SK-N-SH treated with all-trans-retinoic acid at 6 μM for 48 hours (cell line): ENCODE data around the gene MEIOSIN.
"Not testable (repeated sequence)": the region's sequence is repeated elsewhere in the genome, so short reads cannot be mapped to it uniquely, and the experiment has no call there.

Experiments used
- ATAC-seq: fragments of 200-7000 bp; cut with Tn5 transposase; 3 replicates; pipeline ENCODE4 v1.9.1; 2020; ENCODE audit warnings: mild to moderate bottlenecking, moderate library complexity
- ARNTL ChIP-seq: fragments of 450-650 bp; formaldehyde crosslinking; IDR thresholded peaks from 2 replicates; pipeline ENCODE4 v1.5.0; 2020; ENCODE audit warnings: low read depth, mild to moderate bottlenecking, moderate library complexity, borderline replicate concordance
- BACH2 ChIP-seq: fragments of 250-450 bp; sonication (Bioruptor Pico); IDR thresholded peaks from 2 replicates; pipeline ENCODE4 v1.9.0; 2021; ENCODE audit warnings: mild to moderate bottlenecking, borderline replicate concordance
- CSDC2 ChIP-seq: fragments of 250-450 bp; sonication (Bioruptor Pico); IDR thresholded peaks from 2 replicates; pipeline ENCODE4 v1.5.0; 2020; ENCODE audit warnings: mild to moderate bottlenecking, moderate library complexity
- ESRRG ChIP-seq: fragments of 250-450 bp; sonication (Bioruptor Pico); IDR thresholded peaks from 2 replicates; pipeline ENCODE4 v1.6.1; 2021; ENCODE audit warnings: mild to moderate bottlenecking
- ISL1 ChIP-seq: fragments of 250-450 bp; sonication (Bioruptor Pico); IDR thresholded peaks from 2 replicates; pipeline ENCODE4 v2.1.2; 2022; ENCODE audit warnings: mild to moderate bottlenecking, moderate library complexity
- OSR1 ChIP-seq: fragments of 250-450 bp; sonication (Bioruptor Pico); IDR thresholded peaks from 2 replicates; pipeline ENCODE4 v1.8.0; 2022; ENCODE audit warnings: moderate library complexity, mild to moderate bottlenecking, inconsistent platforms
- PPARA ChIP-seq: fragments of 250-450 bp; sonication (Bioruptor Pico); IDR thresholded peaks from 2 replicates; pipeline ENCODE4 v1.5.0; 2020; ENCODE audit warnings: mild to moderate bottlenecking, borderline replicate concordance
- SNAI2 ChIP-seq: fragments of 250-450 bp; sonication (Bioruptor Pico); IDR thresholded peaks from 2 replicates; pipeline ENCODE4 v1.5.0; 2020; ENCODE audit warnings: mild to moderate bottlenecking, moderate library complexity
- TCF4 ChIP-seq: fragments of 250-450 bp; sonication (Bioruptor Pico); IDR thresholded peaks from 2 replicates; pipeline ENCODE4 v1.8.0; 2021; ENCODE audit warnings: mild to moderate bottlenecking, moderate library complexity, borderline replicate concordance
- TOX ChIP-seq: fragments of 250-450 bp; sonication (Bioruptor Pico); IDR thresholded peaks from 2 replicates; pipeline ENCODE4 v1.8.0; 2021; ENCODE audit warnings: mild to moderate bottlenecking, moderate library complexity, borderline replicate concordance
- ZC3H10 ChIP-seq: fragments of 250-450 bp; sonication (Bioruptor Pico); IDR thresholded peaks from 2 replicates; pipeline ENCODE4 v1.5.1; 2021; ENCODE audit warnings: mild to moderate bottlenecking, moderate library complexity
- ZFP3 ChIP-seq: fragments of 250-450 bp; sonication (Bioruptor Pico); IDR thresholded peaks from 2 replicates; pipeline ENCODE4 v1.5.0; 2020; ENCODE audit warnings: mild to moderate bottlenecking, moderate library complexity
- ZFP30 ChIP-seq: fragments of 450-650 bp; formaldehyde crosslinking; IDR thresholded peaks from 2 replicates; pipeline ENCODE4 v1.5.0; 2022; ENCODE audit warnings: mild to moderate bottlenecking, moderate library complexity
- ZNF565 ChIP-seq: fragments of 450-650 bp; formaldehyde crosslinking; conservative IDR thresholded peaks from 2 replicates; pipeline ENCODE4 v1.5.0; 2020; ENCODE audit warnings: low read depth, mild to moderate bottlenecking, moderate library complexity
- ZNF70 ChIP-seq: fragments of 450-650 bp; formaldehyde crosslinking; IDR thresholded peaks from 2 replicates; pipeline ENCODE4 v1.5.0; 2020; ENCODE audit warnings: mild to moderate bottlenecking, moderate library complexity
- ZNF8 ChIP-seq: fragments of 450-650 bp; formaldehyde crosslinking; IDR thresholded peaks from 2 replicates; pipeline ENCODE4 v1.5.0; 2020; ENCODE audit warnings: mild to moderate bottlenecking, moderate library complexity
- TF ChIP-seq, protein P1 (sequence below): fragments of 250-450 bp; sonication (Bioruptor Pico); IDR thresholded peaks from 2 replicates; pipeline ENCODE4 v1.8.0; 2020; ENCODE audit warnings: mild to moderate bottlenecking, moderate library complexity, borderline replicate concordance
- TF ChIP-seq, protein P2 (sequence below): fragments of 250-450 bp; sonication (Bioruptor Pico); IDR thresholded peaks from 2 replicates; pipeline ENCODE4 v1.8.0; 2021; ENCODE audit warnings: low read depth, mild to moderate bottlenecking, moderate library complexity, borderline replicate concordance
- TF ChIP-seq, protein P3 (sequence below): fragments of 250-450 bp; sonication (Bioruptor Pico); IDR thresholded peaks from 2 replicates; pipeline ENCODE4 v1.5.0; 2020; ENCODE audit warnings: mild to moderate bottlenecking, moderate library complexity
- TF ChIP-seq, protein P4 (sequence below): fragments of 250-450 bp; sonication (Bioruptor Pico); IDR thresholded peaks from 2 replicates; pipeline ENCODE4 v1.5.1; 2021; ENCODE audit warnings: mild to moderate bottlenecking, moderate library complexity

MEIOSIN gene, protein sequence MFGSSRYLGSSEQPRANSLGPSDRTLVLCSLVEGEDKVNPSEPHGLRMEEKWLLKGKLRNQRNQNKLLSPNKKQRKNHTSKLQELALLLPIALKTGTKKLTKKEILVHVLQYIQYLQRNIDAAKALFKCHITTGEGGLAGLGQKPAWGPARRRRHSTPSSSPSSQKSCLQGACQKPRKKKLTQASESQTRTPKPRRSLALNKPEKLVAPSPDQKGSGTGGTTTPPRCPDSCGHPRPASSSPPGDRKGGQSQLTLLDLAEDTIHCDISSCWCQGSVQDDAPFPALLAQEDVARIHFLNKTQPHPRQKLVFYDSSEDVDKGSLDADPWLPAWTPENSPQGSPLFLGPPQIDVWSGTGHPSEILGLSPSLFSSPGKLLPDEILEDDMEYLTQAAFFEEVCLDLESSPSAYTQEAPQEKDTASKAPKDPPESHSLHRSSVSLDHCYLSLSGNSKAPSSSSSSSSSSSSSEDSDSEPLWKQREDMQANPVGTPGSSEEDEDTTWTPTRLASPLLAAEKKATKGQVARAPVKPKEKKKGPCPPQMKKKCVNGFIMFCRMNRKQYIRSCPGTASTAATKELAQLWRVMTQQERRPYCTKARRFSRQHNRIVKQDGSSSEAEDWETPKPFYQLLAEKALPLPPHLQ

DNA sequence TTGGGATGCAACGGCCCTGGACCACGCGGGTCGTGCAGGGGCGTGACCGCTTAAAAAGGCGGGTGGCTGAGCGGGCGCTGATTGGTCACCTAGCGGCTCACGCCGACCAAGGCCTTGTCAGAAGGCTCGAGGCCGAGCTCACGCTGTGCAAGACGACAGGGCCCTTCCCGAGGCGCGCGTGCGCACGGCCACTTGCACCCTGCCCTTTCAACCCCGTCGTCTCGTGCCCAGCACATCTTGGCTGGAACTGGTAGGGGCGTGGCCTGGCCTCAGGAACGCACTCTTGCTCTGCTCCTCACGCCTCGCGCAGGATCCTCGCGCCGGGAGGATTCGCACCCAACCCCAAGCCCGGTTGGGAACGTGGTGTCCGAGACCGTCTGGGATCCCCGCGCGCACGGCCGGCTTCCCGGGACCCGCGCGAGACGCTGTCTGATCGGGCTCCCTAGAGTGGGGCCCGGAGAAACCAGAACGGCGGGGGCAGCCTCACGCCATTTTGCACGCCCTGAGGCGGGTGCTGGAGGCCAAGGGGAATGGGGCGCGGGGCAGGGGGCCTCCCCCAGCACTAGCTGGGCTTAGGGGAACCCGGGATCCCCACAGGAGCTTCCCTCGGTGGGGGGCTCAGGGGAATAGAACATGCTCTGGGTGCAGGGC, at the start of gene MEIOSIN:
Gene MEIOSIN (plus strand): TSS at position 280 of the 651 bp plus-strand sequence. CDS start 1,938 bp downstream, outside the sequence.
- TF ChIP-seq ESRRG (no peak), OSR1 (no peak), ZNF565 (no peak), ZNF8 (CRISPR knock-in tag) (no peak), ZC3H10 (CRISPR knock-in tag) (no peak), TCF4 (CRISPR knock-in tag) (no peak), ISL1 (no peak), SNAI2 (CRISPR knock-in tag) (no peak), PPARA (no peak), ARNTL (CRISPR knock-in tag) (no peak), CSDC2 (CRISPR knock-in tag) (no peak), TOX (CRISPR knock-in tag) (no peak), ZFP3 (CRISPR knock-in tag) (no peak), ZFP30 (CRISPR knock-in tag) (no peak)
- TF ChIP-seq, protein P1, sequence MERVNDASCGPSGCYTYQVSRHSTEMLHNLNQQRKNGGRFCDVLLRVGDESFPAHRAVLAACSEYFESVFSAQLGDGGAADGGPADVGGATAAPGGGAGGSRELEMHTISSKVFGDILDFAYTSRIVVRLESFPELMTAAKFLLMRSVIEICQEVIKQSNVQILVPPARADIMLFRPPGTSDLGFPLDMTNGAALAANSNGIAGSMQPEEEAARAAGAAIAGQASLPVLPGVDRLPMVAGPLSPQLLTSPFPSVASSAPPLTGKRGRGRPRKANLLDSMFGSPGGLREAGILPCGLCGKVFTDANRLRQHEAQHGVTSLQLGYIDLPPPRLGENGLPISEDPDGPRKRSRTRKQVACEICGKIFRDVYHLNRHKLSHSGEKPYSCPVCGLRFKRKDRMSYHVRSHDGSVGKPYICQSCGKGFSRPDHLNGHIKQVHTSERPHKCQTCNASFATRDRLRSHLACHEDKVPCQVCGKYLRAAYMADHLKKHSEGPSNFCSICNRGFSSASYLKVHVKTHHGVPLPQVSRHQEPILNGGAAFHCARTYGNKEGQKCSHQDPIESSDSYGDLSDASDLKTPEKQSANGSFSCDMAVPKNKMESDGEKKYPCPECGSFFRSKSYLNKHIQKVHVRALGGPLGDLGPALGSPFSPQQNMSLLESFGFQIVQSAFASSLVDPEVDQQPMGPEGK = no peak
- TF ChIP-seq, protein P2, sequence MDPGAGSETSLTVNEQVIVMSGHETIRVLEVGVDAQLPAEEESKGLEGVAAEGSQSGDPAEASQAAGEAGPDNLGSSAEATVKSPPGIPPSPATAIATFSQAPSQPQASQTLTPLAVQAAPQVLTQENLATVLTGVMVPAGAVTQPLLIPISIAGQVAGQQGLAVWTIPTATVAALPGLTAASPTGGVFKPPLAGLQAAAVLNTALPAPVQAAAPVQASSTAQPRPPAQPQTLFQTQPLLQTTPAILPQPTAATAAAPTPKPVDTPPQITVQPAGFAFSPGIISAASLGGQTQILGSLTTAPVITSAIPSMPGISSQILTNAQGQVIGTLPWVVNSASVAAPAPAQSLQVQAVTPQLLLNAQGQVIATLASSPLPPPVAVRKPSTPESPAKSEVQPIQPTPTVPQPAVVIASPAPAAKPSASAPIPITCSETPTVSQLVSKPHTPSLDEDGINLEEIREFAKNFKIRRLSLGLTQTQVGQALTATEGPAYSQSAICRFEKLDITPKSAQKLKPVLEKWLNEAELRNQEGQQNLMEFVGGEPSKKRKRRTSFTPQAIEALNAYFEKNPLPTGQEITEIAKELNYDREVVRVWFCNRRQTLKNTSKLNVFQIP (CRISPR knock-in tag) = no peak
- TF ChIP-seq, protein P3, sequence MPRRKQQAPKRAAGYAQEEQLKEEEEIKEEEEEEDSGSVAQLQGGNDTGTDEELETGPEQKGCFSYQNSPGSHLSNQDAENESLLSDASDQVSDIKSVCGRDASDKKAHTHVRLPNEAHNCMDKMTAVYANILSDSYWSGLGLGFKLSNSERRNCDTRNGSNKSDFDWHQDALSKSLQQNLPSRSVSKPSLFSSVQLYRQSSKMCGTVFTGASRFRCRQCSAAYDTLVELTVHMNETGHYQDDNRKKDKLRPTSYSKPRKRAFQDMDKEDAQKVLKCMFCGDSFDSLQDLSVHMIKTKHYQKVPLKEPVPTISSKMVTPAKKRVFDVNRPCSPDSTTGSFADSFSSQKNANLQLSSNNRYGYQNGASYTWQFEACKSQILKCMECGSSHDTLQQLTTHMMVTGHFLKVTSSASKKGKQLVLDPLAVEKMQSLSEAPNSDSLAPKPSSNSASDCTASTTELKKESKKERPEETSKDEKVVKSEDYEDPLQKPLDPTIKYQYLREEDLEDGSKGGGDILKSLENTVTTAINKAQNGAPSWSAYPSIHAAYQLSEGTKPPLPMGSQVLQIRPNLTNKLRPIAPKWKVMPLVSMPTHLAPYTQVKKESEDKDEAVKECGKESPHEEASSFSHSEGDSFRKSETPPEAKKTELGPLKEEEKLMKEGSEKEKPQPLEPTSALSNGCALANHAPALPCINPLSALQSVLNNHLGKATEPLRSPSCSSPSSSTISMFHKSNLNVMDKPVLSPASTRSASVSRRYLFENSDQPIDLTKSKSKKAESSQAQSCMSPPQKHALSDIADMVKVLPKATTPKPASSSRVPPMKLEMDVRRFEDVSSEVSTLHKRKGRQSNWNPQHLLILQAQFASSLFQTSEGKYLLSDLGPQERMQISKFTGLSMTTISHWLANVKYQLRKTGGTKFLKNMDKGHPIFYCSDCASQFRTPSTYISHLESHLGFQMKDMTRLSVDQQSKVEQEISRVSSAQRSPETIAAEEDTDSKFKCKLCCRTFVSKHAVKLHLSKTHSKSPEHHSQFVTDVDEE (CRISPR knock-in tag) = no peak
- TF ChIP-seq, protein P4, sequence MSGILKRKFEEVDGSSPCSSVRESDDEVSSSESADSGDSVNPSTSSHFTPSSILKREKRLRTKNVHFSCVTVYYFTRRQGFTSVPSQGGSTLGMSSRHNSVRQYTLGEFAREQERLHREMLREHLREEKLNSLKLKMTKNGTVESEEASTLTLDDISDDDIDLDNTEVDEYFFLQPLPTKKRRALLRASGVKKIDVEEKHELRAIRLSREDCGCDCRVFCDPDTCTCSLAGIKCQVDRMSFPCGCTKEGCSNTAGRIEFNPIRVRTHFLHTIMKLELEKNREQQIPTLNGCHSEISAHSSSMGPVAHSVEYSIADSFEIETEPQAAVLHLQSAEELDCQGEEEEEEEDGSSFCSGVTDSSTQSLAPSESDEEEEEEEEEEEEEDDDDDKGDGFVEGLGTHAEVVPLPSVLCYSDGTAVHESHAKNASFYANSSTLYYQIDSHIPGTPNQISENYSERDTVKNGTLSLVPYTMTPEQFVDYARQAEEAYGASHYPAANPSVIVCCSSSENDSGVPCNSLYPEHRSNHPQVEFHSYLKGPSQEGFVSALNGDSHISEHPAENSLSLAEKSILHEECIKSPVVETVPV (CRISPR knock-in tag) = no peak
- ATAC-seq = no peak

DNA sequence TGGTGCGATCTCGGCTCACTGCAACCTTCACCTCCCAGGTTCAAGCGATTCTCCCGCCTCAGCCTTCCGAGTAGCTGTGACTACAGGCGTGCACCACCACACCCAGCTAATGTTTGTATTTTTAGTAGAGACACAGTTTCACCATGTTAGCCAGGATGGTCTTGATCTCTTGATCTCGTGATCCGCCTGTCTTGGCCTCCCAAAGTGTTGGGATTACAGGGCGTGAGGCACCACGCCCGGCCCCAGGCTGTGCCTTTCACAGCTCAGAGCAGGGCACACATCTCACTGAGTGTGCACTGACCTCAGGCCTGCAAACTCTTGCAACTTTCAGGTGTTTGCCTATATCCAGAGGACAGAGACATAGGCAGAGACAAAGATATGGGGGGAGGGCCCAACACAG, 48.2 kb upstream of the MEIOSIN start:
- ATAC-seq = not testable (repeated sequence)

DNA sequence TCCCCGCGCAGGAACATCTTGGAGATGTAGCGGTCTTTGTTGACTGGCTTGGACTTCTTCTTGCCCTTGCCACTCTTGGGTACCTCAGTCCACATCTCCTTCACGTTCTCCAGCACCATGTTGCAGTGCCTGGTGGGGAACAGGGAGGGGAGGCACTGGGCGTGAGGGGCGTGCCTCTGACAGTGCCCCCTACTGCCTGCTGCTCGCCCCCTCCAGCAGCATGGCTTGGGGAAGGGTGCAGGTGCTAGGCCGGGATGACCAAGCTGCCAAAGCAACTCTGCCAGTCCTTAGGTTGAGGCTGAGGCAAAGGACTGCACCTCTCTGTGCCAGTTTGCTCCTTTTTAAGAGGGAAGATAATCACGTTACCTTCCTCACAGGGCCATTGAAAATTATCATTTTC, 45.6 kb upstream of the MEIOSIN start:
- TF ChIP-seq, protein P2 (CRISPR knock-in tag) = no peak
- TF ChIP-seq ZNF70 (CRISPR knock-in tag) (no peak), ZNF565 (no peak), BACH2 (CRISPR knock-in tag) (no peak), SNAI2 (CRISPR knock-in tag) (no peak), PPARA (no peak), TOX (CRISPR knock-in tag) (no peak)
- TF ChIP-seq, protein P1 = no peak
- ATAC-seq = no peak
